Stomach (tissue), 4 donors: ENCODE data around the gene ATP9B.
A peak's percentile ranks its signal among the peaks of the same experiment; 100 is the strongest.

Experiments
- CTCF ChIP-seq, 7 experiments: fragments of 450-650 bp in 4 of 7; fragments of 200-600 bp in 3 of 7; sonication (generic) in 3 of 7; IDR thresholded peaks; one replicate each; pipeline ENCODE4 v1.5.1; 2016 to 2019; ENCODE audit warnings: antibody characterized with exemption in 7 of 7, control low read depth in 2 of 7, mild to moderate bottlenecking in 1 of 7
- POLR2A ChIP-seq, 4 donors: fragments of 450-650 bp; IDR thresholded peaks; one replicate each; pipeline ENCODE4 v1.6.1; 2016; ENCODE audit warnings: antibody characterized with exemption in 4 of 4, control low read depth in 2 of 4, mild to moderate bottlenecking in 1 of 4, moderate library complexity in 1 of 4
- POLR2AphosphoS5 ChIP-seq, 3 donors: sonication (generic); formaldehyde crosslinking; IDR thresholded peaks; one replicate each; pipeline ENCODE4 v1.6.1; 2016; ENCODE audit warnings: antibody characterized with exemption in 3 of 3

- TF ChIP-seq CTCF (IDR thresholded peaks at IDR 0.05) (peak in 5 of 7 experiments; percentile 64 to 96 (median 92)), POLR2AphosphoS5 (IDR thresholded peaks at IDR 0.05) (no peak), POLR2A (IDR thresholded peaks at IDR 0.05) (no peak)
These were observed 177.3 kb downstream of the ATP9B start for GRCh38 chr18:79246309-79247108.
